ENCODE data around the gene KANK2. TPM values are rescaled to one million over a fixed set of nuclear protein-coding genes. Genes with fewer than 3 reads are reported as not detected.

The KANK2 gene
- total and polyA plus RNA-seq, 2 of the 13 experiments (the other 11 are each of a cell fraction or from before 2014, with no cell fraction given), result 5.7 to 12.9 TPM

DNA sequence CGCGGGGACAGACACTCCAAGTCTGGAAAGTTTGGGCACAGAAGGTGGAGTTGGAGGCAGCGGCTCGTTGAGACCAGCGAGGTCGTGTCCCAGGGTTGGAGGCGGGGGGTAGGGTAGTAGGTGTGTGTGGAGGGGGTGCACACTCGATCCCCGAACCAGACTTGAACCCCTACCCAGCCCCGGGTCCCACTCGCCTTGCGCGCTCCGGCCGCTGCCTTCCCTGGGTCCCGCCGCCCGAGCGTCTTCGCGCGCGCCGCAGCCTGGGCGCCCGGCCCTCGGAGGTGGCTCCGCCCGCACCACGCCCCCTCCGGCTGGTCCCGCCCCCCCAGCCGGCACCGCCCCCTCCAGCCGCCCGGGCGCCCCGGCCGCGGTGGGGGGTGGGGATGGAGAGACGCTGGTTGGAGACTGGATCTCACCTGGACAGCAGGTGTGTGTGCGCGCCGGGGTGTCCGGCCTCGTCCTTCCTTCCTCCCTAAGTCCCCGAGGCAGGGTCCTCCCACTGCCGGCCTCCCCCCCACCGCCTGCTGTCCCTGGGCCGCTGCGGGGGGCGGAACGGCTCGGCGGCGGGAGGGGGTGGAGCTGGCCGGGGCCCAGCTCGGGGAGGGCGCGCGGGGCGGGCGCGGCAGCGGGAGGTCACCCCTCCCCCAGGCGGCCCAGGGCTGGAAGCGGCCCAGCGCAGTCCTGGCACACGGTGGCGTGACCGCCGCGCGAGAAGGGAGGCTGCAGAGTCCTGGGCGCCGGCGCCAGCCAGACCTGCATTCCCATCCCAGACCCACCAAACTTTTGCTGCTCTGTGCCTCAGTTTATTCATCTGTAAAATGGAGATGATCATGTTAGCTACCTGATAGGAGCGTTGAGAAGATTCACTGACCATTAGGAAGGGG is at the start of gene KANK2 (continued):
- TF ChIP-seq, protein P1, sequence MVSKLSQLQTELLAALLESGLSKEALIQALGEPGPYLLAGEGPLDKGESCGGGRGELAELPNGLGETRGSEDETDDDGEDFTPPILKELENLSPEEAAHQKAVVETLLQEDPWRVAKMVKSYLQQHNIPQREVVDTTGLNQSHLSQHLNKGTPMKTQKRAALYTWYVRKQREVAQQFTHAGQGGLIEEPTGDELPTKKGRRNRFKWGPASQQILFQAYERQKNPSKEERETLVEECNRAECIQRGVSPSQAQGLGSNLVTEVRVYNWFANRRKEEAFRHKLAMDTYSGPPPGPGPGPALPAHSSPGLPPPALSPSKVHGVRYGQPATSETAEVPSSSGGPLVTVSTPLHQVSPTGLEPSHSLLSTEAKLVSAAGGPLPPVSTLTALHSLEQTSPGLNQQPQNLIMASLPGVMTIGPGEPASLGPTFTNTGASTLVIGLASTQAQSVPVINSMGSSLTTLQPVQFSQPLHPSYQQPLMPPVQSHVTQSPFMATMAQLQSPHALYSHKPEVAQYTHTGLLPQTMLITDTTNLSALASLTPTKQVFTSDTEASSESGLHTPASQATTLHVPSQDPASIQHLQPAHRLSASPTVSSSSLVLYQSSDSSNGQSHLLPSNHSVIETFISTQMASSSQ (IDR thresholded peaks at IDR 0.05; ENCODE audit: low read depth), result no peak
- TF ChIP-seq, protein P1 (CRISPR knock-in tag; IDR thresholded peaks at IDR 0.05; ENCODE audit: borderline replicate concordance), result peak; percentile 6; the same call in 1 of the 2 replicates
- no peak for TF ChIP-seq ZNF224 (CRISPR knock-in tag; IDR thresholded peaks at IDR 0.05)
- no peak for TF ChIP-seq EEA1 (CRISPR knock-in tag; IDR thresholded peaks at IDR 0.05; ENCODE audit: borderline replicate concordance)
- no peak for TF ChIP-seq RXRA (CRISPR knock-in tag; IDR thresholded peaks at IDR 0.05)
- TF ChIP-seq MYC (CRISPR knock-in tag; IDR thresholded peaks at IDR 0.05; ENCODE audit: borderline replicate concordance), result peak; percentile 58; the same call in 1 of the 2 replicates
- TF ChIP-seq ISX (CRISPR knock-in tag; conservative IDR thresholded peaks at IDR 0.05), result no peak
- TF ChIP-seq FIP1L1 (IDR thresholded peaks at IDR 0.05; ENCODE audit: borderline replicate concordance, insufficient read depth, low read depth, low read length), result no peak
- peak; percentile 37 for TF ChIP-seq AGO2 (optimal IDR thresholded peaks at IDR 0.05; ENCODE audit: low read depth, low read length)
- peak; percentile 91 for TF ChIP-seq ADNP (CRISPR knock-in tag; IDR thresholded peaks at IDR 0.05)
- no peak for TF ChIP-seq ZNF17 (CRISPR knock-in tag; IDR thresholded peaks at IDR 0.05)
- TF ChIP-seq EHMT2 (IDR thresholded peaks at IDR 0.05; ENCODE audit: borderline replicate concordance, low read depth, low read length), result no peak
- TF ChIP-seq ZMYM3 (CRISPR knock-in tag; IDR thresholded peaks at IDR 0.05), result peak; percentile 97
- TF ChIP-seq CENPT (CRISPR knock-in tag; IDR thresholded peaks at IDR 0.05; ENCODE audit: low read depth), result 0 out of 2 replicates have a peak, but pooled peaks have one; percentile 19
- peak; percentile 72 for TF ChIP-seq SALL2 (CRISPR knock-in tag; IDR thresholded peaks at IDR 0.05)
- TF ChIP-seq, protein P2, sequence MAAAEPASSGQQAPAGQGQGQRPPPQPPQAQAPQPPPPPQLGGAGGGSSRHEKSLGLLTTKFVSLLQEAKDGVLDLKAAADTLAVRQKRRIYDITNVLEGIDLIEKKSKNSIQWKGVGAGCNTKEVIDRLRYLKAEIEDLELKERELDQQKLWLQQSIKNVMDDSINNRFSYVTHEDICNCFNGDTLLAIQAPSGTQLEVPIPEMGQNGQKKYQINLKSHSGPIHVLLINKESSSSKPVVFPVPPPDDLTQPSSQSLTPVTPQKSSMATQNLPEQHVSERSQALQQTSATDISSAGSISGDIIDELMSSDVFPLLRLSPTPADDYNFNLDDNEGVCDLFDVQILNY (CRISPR knock-in tag; conservative IDR thresholded peaks at IDR 0.05), result 0 out of 2 replicates have a peak, but pooled peaks have one; percentile 13
- TF ChIP-seq MXI1 (IDR thresholded peaks at IDR 0.05; ENCODE audit: borderline replicate concordance, low read depth, low read length), result peak; percentile 67; the same call in 1 of the 3 replicates
- no peak for TF ChIP-seq ZNF839 (CRISPR knock-in tag; IDR thresholded peaks at IDR 0.05; ENCODE audit: borderline replicate concordance)
- no peak; the same call in 1 of the 2 replicates for TF ChIP-seq NR2C2 (CRISPR knock-in tag; IDR thresholded peaks at IDR 0.05; ENCODE audit: borderline replicate concordance)
- TF ChIP-seq, protein P3, sequence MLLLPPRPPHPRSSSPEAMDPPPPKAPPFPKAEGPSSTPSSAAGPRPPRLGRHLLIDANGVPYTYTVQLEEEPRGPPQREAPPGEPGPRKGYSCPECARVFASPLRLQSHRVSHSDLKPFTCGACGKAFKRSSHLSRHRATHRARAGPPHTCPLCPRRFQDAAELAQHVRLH (CRISPR knock-in tag; IDR thresholded peaks at IDR 0.05; ENCODE audit: borderline replicate concordance, low read depth), result peak; percentile 40; the same call in 1 of the 2 replicates
- TF ChIP-seq, protein P4, sequence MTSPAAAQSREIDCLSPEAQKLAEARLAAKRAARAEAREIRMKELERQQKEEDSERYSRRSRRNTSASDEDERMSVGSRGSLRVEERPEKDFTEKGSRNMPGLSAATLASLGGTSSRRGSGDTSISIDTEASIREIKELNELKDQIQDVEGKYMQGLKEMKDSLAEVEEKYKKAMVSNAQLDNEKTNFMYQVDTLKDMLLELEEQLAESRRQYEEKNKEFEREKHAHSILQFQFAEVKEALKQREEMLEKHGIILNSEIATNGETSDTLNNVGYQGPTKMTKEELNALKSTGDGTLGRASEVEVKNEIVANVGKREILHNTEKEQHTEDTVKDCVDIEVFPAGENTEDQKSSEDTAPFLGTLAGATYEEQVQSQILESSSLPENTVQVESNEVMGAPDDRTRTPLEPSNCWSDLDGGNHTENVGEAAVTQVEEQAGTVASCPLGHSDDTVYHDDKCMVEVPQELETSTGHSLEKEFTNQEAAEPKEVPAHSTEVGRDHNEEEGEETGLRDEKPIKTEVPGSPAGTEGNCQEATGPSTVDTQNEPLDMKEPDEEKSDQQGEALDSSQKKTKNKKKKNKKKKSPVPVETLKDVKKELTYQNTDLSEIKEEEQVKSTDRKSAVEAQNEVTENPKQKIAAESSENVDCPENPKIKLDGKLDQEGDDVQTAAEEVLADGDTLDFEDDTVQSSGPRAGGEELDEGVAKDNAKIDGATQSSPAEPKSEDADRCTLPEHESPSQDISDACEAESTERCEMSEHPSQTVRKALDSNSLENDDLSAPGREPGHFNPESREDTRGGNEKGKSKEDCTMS (CRISPR knock-in tag; conservative IDR thresholded peaks at IDR 0.05), result no peak

Measured in HepG2 (cell line).